Left cardiac atrium (tissue), 4 donors: ENCODE data around the gene RNF175. TPM values are rescaled to one million over a fixed set of nuclear protein-coding genes. Genes with fewer than 3 reads are reported as not detected.

Source experiments
- ATAC-seq, 2 donors: fragments of 200-7000 bp; cut with Tn5 transposase; one replicate each; pipeline ENCODE4 v1.9.1; 2020; ENCODE audit warnings: mild to moderate bottlenecking in 2 of 2, moderate library complexity in 2 of 2
- DNase-seq: peaks from one replicate; pipeline ENCODE4 v3.0.0-alpha.2; 2020
- intact Hi-C, 2 donors: fragments of 100-400 bp; cut with DNase I; formaldehyde crosslinking; loops; one replicate each; pipeline versions ENCODE4 v1.14.1 to v1.15.1; 2022 to 2023
- total RNA-seq, 2 donors: library from RNA; stranded (reverse); fragmentation: NEBNext Ultra II Directional; extraction: Animal tissue kit (Norgen Biotek cat#: 25700); gene quantifications; one replicate each; pipeline ENCODE4 v1.2.1, GENCODE V29; 2021
- donor health status: DM: no; HTN: yes; CAD: no.
- donor health status: DM: no; HTN: yes; CAD: no; lungs with severe emphysema.
- donor health status: DM: yes; HTN: yes; CAD: no.
- donor health status: Dilated cardiomyopathy.

The RNF175 gene
- total RNA-seq, 2 donors from 2014 or later = 5.9 to 7.7 TPM

DNA sequence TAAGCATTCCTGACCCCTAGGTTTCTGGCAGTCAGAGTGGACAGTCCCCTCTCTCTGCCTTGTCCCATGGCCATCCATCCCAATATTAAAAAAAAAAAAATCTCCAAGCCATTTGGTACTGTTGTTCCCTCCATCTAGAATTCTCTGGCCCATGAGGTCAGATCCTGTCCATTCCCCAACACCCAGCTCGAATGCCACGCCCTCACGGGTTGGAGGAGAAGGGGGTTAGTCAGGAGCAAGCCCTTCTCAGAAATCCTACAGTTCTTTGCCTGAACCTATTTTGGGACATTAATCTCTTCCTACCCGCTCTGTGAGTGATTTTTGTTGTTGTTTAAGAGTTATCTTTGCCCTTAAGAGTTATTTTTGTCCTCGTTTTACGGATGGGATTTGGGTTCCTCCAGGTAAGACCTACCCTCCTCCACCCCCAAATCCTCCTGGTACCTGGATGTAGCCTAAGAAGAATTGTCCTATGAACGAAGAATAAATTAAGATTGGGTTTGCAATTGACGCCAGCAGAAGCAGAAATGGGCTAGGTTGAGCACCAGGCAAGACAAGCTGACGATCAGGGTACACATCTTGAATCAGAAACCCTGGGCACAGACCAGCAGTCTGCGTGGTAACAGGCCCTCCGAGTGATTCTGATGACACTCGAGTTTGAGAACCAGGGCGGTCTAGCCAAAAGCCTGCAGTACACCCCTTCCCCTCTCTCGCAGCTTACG, 977 bp downstream of the RNF175 start:
- DNase-seq = no peak
- peak; percentile 15 to 16 for ATAC-seq
- intact Hi-C loops = no loop called here

DNA sequence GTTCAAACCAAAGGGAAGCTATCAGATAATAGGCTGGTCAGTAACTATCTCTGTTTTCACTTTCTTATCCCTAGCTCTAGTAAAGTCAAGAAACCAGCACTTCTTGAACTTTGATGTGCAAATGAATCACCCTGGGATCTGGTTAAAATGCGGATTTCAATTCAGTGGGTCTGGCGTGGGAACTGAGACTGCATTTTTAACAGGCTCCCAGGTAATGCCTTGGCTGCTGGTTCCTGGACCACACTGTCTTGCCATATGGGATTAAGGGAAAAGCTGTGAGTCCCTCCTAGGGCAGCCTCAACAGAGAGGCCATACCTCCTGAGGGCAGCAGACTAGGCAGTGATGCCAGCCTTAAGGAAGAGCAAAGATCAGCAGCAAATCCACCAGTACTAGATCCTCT, 1.7 kb downstream of the RNF175 start:
- ATAC-seq (no peak), DNase-seq (no peak)
- intact Hi-C loops = no loop called here

GRCh38 chr4:153757407-153757806, 2.4 kb downstream of the RNF175 start:
- DNase-seq (no peak), ATAC-seq (no peak)
- intact Hi-C loops = no loop called here

GRCh38 chr4:153755186-153755585, 4.6 kb downstream of the RNF175 start:
- DNase-seq (no peak), ATAC-seq (no peak)
- intact Hi-C loops = no loop called here

GRCh38 chr4:153750197-153750817, 9.5 kb downstream of the RNF175 start:
- ATAC-seq (peak; percentile 80 to 81), DNase-seq (peak; percentile 33)
- intact Hi-C loops = loop anchor here in 1 of 2 donors (5.0 kb wide), 1 partner anchor 118 kb away; no protein-coding TSS in a partner anchor

- ATAC-seq (peak; percentile 44 to 84), DNase-seq (peak; percentile 52)
- intact Hi-C loops = loop anchor here (5.0 kb wide), 2 partner anchors 111 to 401 kb away; no protein-coding TSS in a partner anchor
Observed at GRCh38 chr4:153748378-153748777, 11.4 kb downstream of the RNF175 start.

- DNase-seq (no peak), ATAC-seq (no peak)
- intact Hi-C loops = loop anchor here (5.0 kb wide), 2 partner anchors 110 to 400 kb away; no protein-coding TSS in a partner anchor
Observed at GRCh38 chr4:153747406-153747955, 12.3 kb downstream of the RNF175 start.

GRCh38 chr4:153745651-153746050, 14.2 kb downstream of the RNF175 start:
- intact Hi-C loops = loop anchor here (5.0 kb wide), 2 partner anchors 108 to 398 kb away; no protein-coding TSS in a partner anchor

DNA sequence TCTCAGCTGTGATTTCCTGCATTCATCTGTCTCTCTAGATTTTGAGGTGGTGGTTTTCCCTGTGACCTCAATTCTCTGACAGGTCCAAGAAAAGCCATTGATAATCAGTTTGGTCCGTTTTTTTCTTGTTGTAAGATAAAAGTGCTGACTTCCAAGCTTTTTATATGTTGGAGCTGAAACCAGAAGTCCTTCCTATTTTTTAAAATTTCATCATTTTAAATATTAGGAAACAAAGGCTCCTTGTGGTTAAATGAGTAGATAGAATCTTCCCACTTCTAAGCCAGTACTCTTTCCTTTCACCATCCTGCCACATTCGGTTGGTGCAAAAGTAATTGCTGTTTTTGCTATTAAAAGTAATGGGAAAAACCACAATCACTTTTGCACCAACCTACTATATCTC, 18.3 kb downstream of the RNF175 start:
- intact Hi-C loops = no loop called here
- no peak for ATAC-seq
- DNase-seq = no peak

More at GRCh38 chr4:153745651-153746050, 14.2 kb downstream of the RNF175 start:
- ATAC-seq (no peak), DNase-seq (no peak)

- ATAC-seq = no peak
- DNase-seq = no peak
- intact Hi-C loops = no loop called here
Observed at GRCh38 chr4:153735906-153736461, 23.8 kb downstream of the RNF175 start.

- intact Hi-C loops = no loop called here
- no peak for ATAC-seq
- no peak for DNase-seq
Observed at GRCh38 chr4:153733751-153734448, 25.9 kb downstream of the RNF175 start.

DNA sequence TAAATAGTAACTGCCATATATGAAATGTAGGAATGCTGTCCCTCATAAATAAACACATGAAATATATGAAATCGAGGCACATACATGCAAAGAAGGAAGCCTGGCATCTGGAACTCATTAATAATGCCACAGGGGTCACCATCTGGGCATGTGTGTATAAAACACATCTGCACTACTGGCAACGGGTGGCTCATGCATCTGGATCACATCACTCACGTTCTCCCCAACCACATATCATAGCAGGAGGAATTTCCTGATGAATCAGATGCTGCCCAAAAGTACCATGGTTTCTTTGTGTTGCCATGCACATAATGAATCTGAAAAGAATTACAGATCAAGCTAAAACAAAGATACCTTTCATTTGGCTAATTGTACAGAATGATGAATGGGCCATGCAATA, 28.6 kb downstream of the RNF175 start:
- intact Hi-C loops = no loop called here
- no peak for DNase-seq

DNA sequence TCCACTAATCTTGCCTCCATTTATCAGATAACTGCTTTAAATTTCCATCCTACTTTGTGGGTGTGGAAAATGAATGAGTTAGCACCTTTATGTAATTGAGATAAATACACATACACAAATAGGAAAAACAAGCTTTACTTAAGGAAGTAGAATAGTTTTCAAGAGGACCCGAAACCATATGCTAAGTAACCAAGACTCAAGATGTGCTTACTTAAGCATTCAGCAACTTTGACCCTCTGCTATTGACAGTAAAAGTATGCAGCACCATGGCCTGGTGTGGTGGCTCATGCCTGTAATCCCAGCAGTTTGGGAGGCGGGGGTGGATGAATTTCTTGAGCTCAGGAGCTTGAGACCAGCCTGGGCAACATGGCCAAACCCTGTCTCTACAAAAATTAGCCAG, 29.9 kb downstream of the RNF175 start:
- peak in 1 of 2 donors; percentile 38 for ATAC-seq
- intact Hi-C loops = no loop called here
- no peak for DNase-seq

More for the DNA sequence above, 28.6 kb downstream of the RNF175 start:
- no peak for ATAC-seq

DNA sequence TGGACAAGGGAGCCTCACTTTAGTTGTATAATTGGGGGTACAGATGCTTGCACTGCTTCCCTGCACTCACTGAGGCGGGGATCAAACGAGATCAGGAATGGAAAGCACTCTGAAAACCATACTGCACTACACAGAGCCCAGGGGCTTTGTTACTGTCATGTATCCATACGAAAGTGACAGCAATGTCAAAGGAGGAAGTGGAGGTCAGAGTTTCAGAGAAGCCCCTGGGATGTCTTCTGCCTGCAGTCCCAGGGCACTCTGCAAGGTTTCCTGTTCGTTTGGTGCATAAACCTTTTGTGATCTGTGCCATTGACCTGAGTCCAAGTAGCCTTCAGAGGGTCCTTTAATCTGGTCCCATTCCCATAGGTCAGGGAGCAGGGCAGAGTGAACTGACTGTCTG, 31.2 kb downstream of the RNF175 start:
- intact Hi-C loops = no loop called here
- ATAC-seq (no peak), DNase-seq (no peak)

DNA sequence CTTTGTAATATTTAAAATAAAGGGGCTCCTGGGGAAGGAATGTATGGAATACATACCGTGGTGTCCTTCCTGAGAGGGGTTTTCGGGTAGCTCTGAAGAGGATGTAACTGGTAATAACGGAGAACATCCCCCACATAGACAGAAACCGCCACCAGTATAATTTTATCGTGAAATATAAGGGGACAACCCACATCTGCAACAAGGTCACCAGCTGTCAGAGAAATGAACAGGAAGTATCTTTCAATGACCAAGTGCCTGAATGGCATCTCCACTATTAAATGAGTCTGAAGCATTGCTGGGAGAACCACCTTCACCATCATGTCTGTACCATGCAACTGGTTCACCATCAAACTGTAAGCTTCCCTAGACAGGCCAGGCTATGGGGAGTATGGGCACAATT, 31.7 kb downstream of the RNF175 start:
- ATAC-seq = no peak
- no peak for DNase-seq
- intact Hi-C loops = no loop called here

DNA sequence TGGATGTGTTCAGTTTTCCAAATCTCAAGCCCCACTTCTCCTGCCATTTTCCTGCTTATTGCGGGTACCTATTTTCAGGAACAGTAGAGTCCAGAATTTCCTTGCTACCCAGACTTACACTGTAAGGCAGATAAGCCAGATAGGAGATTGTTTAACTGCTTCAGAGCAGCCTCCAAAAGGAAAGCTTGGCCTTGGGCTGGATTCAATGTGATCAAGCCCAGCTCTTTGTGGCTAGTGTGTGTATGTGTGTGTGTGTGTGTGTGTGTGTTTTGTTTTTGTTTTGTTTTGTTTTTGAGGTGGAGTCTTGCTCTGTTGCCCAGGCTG, 34.0 kb downstream of the RNF175 start:
- no peak for DNase-seq
- intact Hi-C loops = no loop called here
- no peak for ATAC-seq

- ATAC-seq (peak in 1 of 2 donors; percentile 68), DNase-seq (no peak)
- intact Hi-C loops = no loop called here
Observed at GRCh38 chr4:153725136-153725830, 34.5 kb downstream of the RNF175 start.

- DNase-seq = no peak
- no peak for ATAC-seq
- intact Hi-C loops = no loop called here
Observed at GRCh38 chr4:153724606-153725005, 35.2 kb downstream of the RNF175 start.

- DNase-seq = no peak
- intact Hi-C loops = no loop called here
- no peak for ATAC-seq
Observed at GRCh38 chr4:153722036-153722435, 37.8 kb downstream of the RNF175 start.
